ENCODE results near the gene RECQL5. TPM values are rescaled to one million over a fixed set of nuclear protein-coding genes. Genes with fewer than 3 reads are reported as not detected.

The RECQL5 gene
- total RNA-seq, 1 experiment from 2014 or later, result 67.0 TPM

DNA sequence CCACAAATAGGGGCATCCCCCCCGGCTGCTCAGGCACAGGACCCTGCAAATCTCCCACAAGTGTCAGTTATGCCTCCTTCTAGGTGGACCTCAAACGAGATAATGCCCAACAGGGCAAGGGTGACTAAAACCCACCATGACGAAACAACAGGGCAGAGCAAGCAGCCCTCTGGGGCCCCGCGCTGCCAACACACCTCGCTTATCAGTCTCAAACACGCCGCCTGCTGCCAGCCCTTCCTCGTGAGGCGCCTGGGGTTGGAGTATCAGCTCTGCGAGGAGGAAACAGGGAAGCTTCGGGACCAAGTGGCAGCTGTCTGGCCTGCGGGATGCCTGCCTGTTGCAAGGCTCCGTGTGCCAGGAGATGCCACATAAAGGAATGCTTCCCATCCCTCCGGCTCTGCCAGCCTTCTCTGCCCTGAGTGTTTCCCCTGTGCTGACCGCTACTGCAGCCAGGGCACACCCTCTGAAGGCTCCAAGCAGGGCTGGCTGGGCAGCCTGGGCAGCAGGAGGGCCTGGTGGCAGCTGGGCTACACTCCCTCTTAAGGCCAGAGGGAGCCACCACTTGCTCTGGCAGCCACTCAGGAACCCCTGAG is 31.2 kb downstream of the RECQL5 start:
- no peaks in the 10 kb centered on the region for H3K9me3 ChIP-seq
- BruUV-seq (replicated peaks), result no TSS peak
- Mint-ChIP-seq H3K9me3 (ENCODE audit: unreplicated experiment) (no peaks in the 10 kb centered on the region), H3K4me1 (ENCODE audit: low read depth, unreplicated experiment) (peaks cover 9% of the 10 kb centered on the region), H3K36me3 (ENCODE audit: insufficient read depth, unreplicated experiment) (peaks cover 29% of the 10 kb centered on the region), H3K27ac (ENCODE audit: unreplicated experiment) (peak overlapping the region; percentile 29), H3K4me3 (ENCODE audit: unreplicated experiment) (no peak overlapping the region), H3K27me3 (ENCODE audit: insufficient read depth, unreplicated experiment) (no peaks in the 10 kb centered on the region)
- DNase-seq, result no peak
- no peak overlapping the region for H3K4me3 ChIP-seq (ENCODE audit: low read depth, low read length)
- CTCF ChIA-PET, result interaction anchor here (0.5 to 1.9 kb wide), 4 partner anchors 112 to 773 kb away, joined by 3 to 6 read pairs (median 4); no protein-coding TSS in a partner anchor
- intact Hi-C loops (cut with micrococcal nuclease; ENCODE audit: unreplicated experiment), result no loop called here
- H3K27me3 ChIP-seq (replicated peaks; ENCODE audit: control insufficient read depth, insufficient read depth, low read length), result no peaks in the 10 kb centered on the region
- TF ChIP-seq CTCF (IDR thresholded peaks at IDR 0.05; ENCODE audit: insufficient read depth in 1 of 2, low read depth in 1 of 2, low read length in 1 of 2, severe bottlenecking in 1 of 2, unreplicated experiment in 1 of 2), result no peak
- POLR2A ChIA-PET, result no interaction called here
- peaks cover 7% of the 10 kb centered on the region for H3K36me3 ChIP-seq (ENCODE audit: control insufficient read depth, insufficient read depth, low read length)
- H3K4me1 ChIP-seq, result peaks cover 31% of the 10 kb centered on the region

- no peak for DNase-seq
- CTCF ChIA-PET, result interaction anchor here (0.5 to 2.4 kb wide), 6 partner anchors 18 to 774 kb away, joined by 3 to 143 read pairs (median 6); no protein-coding TSS in a partner anchor
- Histone ChIP-seq H3K4me1 (peaks cover 24% of the 10 kb centered on the region), H3K9me3 (no peaks in the 10 kb centered on the region), H3K27me3 (replicated peaks; ENCODE audit: control insufficient read depth, insufficient read depth, low read length) (no peaks in the 10 kb centered on the region), H3K36me3 (ENCODE audit: control insufficient read depth, insufficient read depth, low read length) (peaks cover 6% of the 10 kb centered on the region), H3K4me3 (ENCODE audit: low read depth, low read length) (no peak overlapping the region)
- Mint-ChIP-seq H3K36me3 (ENCODE audit: insufficient read depth, unreplicated experiment) (peaks cover 27% of the 10 kb centered on the region), H3K4me1 (ENCODE audit: low read depth, unreplicated experiment) (peaks cover 9% of the 10 kb centered on the region), H3K4me3 (ENCODE audit: unreplicated experiment) (no peak overlapping the region), H3K9me3 (ENCODE audit: unreplicated experiment) (no peaks in the 10 kb centered on the region), H3K27ac (ENCODE audit: unreplicated experiment) (no peak overlapping the region), H3K27me3 (ENCODE audit: insufficient read depth, unreplicated experiment) (no peaks in the 10 kb centered on the region)
- intact Hi-C loops (cut with micrococcal nuclease; ENCODE audit: unreplicated experiment), result no loop called here
- TF ChIP-seq CTCF (IDR thresholded peaks at IDR 0.05; ENCODE audit: insufficient read depth in 1 of 2, low read depth in 1 of 2, low read length in 1 of 2, severe bottlenecking in 1 of 2, unreplicated experiment in 1 of 2), result no peak
- BruUV-seq (replicated peaks), result no TSS peak
- POLR2A ChIA-PET, result no interaction called here
These were observed 32.0 kb downstream of the RECQL5 start for GRCh38 chr17:75634754-75635609.

- CTCF ChIA-PET, result interaction anchor here (0.6 to 3.1 kb wide), 28 partner anchors 10 to 364 kb away, joined by 3 to 143 read pairs (median 7); partner anchors contain the start of genes GALK1, ITGB4, MIF4GD and WBP2
- H3K4me3 ChIP-seq (ENCODE audit: low read depth, low read length), result no peak overlapping the region
- H3K27ac Mint-ChIP-seq (ENCODE audit: unreplicated experiment), result peak overlapping the region; percentile 70
- peaks cover 6% of the 10 kb centered on the region for H3K36me3 ChIP-seq (ENCODE audit: control insufficient read depth, insufficient read depth, low read length)
- no peak for TF ChIP-seq CTCF (IDR thresholded peaks at IDR 0.05; ENCODE audit: insufficient read depth in 1 of 2, low read depth in 1 of 2, low read length in 1 of 2, severe bottlenecking in 1 of 2, unreplicated experiment in 1 of 2)
- no peaks in the 10 kb centered on the region for H3K9me3 Mint-ChIP-seq (ENCODE audit: unreplicated experiment)
- intact Hi-C loops (cut with micrococcal nuclease; ENCODE audit: unreplicated experiment), result no loop called here
- H3K4me1 ChIP-seq, result peaks cover 19% of the 10 kb centered on the region
- DNase-seq, result no peak
- BruUV-seq (replicated peaks), result no TSS peak
- H3K27me3 Mint-ChIP-seq (ENCODE audit: insufficient read depth, unreplicated experiment), result no peaks in the 10 kb centered on the region
- H3K9me3 ChIP-seq, result no peaks in the 10 kb centered on the region
- peaks cover 9% of the 10 kb centered on the region for H3K4me1 Mint-ChIP-seq (ENCODE audit: low read depth, unreplicated experiment)
- H3K4me3 Mint-ChIP-seq (ENCODE audit: unreplicated experiment), result no peak overlapping the region
- POLR2A ChIA-PET, result interaction anchor here (1.2 to 2.1 kb wide), 2 partner anchors 11 to 146 kb away, joined by 4 to 13 read pairs; a partner anchor contains a TSS
- H3K27me3 ChIP-seq (replicated peaks; ENCODE audit: control insufficient read depth, insufficient read depth, low read length), result no peaks in the 10 kb centered on the region
- H3K36me3 Mint-ChIP-seq (ENCODE audit: insufficient read depth, unreplicated experiment), result peaks cover 21% of the 10 kb centered on the region
These were observed 32.6 kb downstream of the RECQL5 start for GRCh38 chr17:75634376-75634740.

All from Caco-2 (cell line).